Mesenchymal stem cell (in vitro differentiated cells and primary cell): ENCODE measurements around the gene SFTPA1.
"Not testable (repeated sequence)": the region's sequence is repeated elsewhere in the genome, so short reads cannot be mapped to it uniquely, and the experiment has no call there.

Experiments used
- DNase-seq: peaks from one replicate; pipeline ENCODE4 v3.0.0-alpha.2; 2013
- H2AFZ ChIP-seq: one replicate; pipeline ENCODE4 v1.6.1; 2013; ENCODE audit warnings: low read depth, mild to moderate bottlenecking, control low read depth, inconsistent platforms, low read length, moderate library complexity
- H2AK5ac ChIP-seq: 2 replicates; pipeline ENCODE4 v1.6.1; 2013; ENCODE audit warnings: low read length, moderate library complexity, mild to moderate bottlenecking, inconsistent platforms; ENCODE audit not compliant: severe bottlenecking
- H2BK120ac ChIP-seq: one replicate; pipeline ENCODE4 v1.6.1; 2013; ENCODE audit warnings: low read depth, mild to moderate bottlenecking, inconsistent platforms, low read length, moderate library complexity
- H2BK12ac ChIP-seq, 2 experiments: one replicate each; pipeline ENCODE4 v1.6.1; 2013; ENCODE audit warnings: inconsistent platforms in 2 of 2, low read length in 2 of 2, mild to moderate bottlenecking in 2 of 2, moderate library complexity in 2 of 2, control low read depth in 1 of 2
- H2BK15ac ChIP-seq: one replicate; pipeline ENCODE4 v1.6.1; 2013; ENCODE audit warnings: mild to moderate bottlenecking, low read depth, inconsistent platforms; ENCODE audit not compliant: poor library complexity, severe bottlenecking
- H2BK5ac ChIP-seq: 2 replicates; pipeline ENCODE4 v1.6.1; 2013; ENCODE audit warnings: low read depth, mild to moderate bottlenecking, low read length, control low read depth, inconsistent platforms; ENCODE audit not compliant: poor library complexity, severe bottlenecking
- H3K14ac ChIP-seq, 2 experiments: one replicate each; pipeline ENCODE4 v1.6.1; 2013; ENCODE audit warnings: inconsistent platforms in 2 of 2, low read length in 2 of 2, control low read depth in 1 of 2, mild to moderate bottlenecking in 1 of 2, moderate library complexity in 1 of 2
- H3K18ac ChIP-seq, 2 experiments: one replicate each; pipeline ENCODE4 v1.6.1; 2013; ENCODE audit warnings: inconsistent platforms in 2 of 2, low read length in 2 of 2, control low read depth in 1 of 2, low read depth in 1 of 2, mild to moderate bottlenecking in 1 of 2
- H3K23ac ChIP-seq, 2 experiments: one replicate each; pipeline ENCODE4 v1.6.1; 2013; ENCODE audit warnings: inconsistent platforms in 2 of 2, low read length in 2 of 2, mild to moderate bottlenecking in 2 of 2, moderate library complexity in 2 of 2, control low read depth in 1 of 2
- H3K27ac ChIP-seq: 2 replicates; pipeline ENCODE4 v1.5.1; 2013; ENCODE audit warnings: mild to moderate bottlenecking, moderate library complexity, low read length, control low read depth, inconsistent platforms; ENCODE audit not compliant: poor library complexity, severe bottlenecking
- H3K27me3 ChIP-seq, 2 experiments: 2 replicates each; pipeline versions ENCODE4 v1.6.1 to v1.7.0; 2013; ENCODE audit warnings: low read length in 2 of 2, mild to moderate bottlenecking in 2 of 2, moderate library complexity in 2 of 2, control low read depth in 1 of 2, inconsistent platforms in 1 of 2; ENCODE audit not compliant: control insufficient read depth in 1 of 2, insufficient read depth in 1 of 2
- H3K36me3 ChIP-seq, 2 experiments: 2 replicates each; pipeline versions ENCODE4 v1.6.1 to v1.7.0; 2013; ENCODE audit warnings: low read length in 2 of 2, control low read depth in 1 of 2, inconsistent platforms in 1 of 2, low read depth in 1 of 2, mild to moderate bottlenecking in 1 of 2; ENCODE audit not compliant: insufficient read depth in 2 of 2, control insufficient read depth in 1 of 2
- H3K4ac ChIP-seq, 2 experiments: one replicate each; pipeline ENCODE4 v1.6.1; 2013; ENCODE audit warnings: inconsistent platforms in 2 of 2, low read length in 2 of 2, mild to moderate bottlenecking in 2 of 2, moderate library complexity in 2 of 2, control low read depth in 1 of 2, low read depth in 1 of 2
- H3K4me1 ChIP-seq: 2 replicates; pipeline ENCODE4 v1.6.1; 2013; ENCODE audit warnings: low read depth, low read length, control low read depth; ENCODE audit not compliant: control insufficient read depth, insufficient read depth
- H3K4me2 ChIP-seq: 2 replicates; pipeline ENCODE4 v1.6.1; 2013; ENCODE audit warnings: low read length, mild to moderate bottlenecking, inconsistent platforms; ENCODE audit not compliant: poor library complexity, severe bottlenecking
- H3K4me3 ChIP-seq, 2 experiments: 2 replicates each; pipeline versions ENCODE4 v1.5.1 to v1.7.0; 2013; ENCODE audit warnings: low read length in 2 of 2, mild to moderate bottlenecking in 2 of 2, control low read depth in 1 of 2, low read depth in 1 of 2; ENCODE audit not compliant: insufficient read depth in 1 of 2
- H3K79me1 ChIP-seq: replicated peaks from 2 replicates; pipeline ENCODE4 v1.6.1; 2013; ENCODE audit warnings: mild to moderate bottlenecking, control low read depth, low read length, inconsistent platforms; ENCODE audit not compliant: poor library complexity, severe bottlenecking
- H3K9ac ChIP-seq: 2 replicates; pipeline ENCODE4 v1.7.0; 2013; ENCODE audit warnings: mild to moderate bottlenecking, low read length, moderate library complexity
- H3K9me3 ChIP-seq: 2 replicates; pipeline ENCODE4 v1.7.0; 2013; ENCODE audit warnings: mild to moderate bottlenecking, low read length; ENCODE audit not compliant: control insufficient read depth
- H4K8ac ChIP-seq: one replicate; pipeline ENCODE4 v1.6.1; 2013; ENCODE audit warnings: inconsistent platforms, mild to moderate bottlenecking, low read length, moderate library complexity
- H4K91ac ChIP-seq: one replicate; pipeline ENCODE4 v1.6.1; 2013; ENCODE audit warnings: mild to moderate bottlenecking, low read length, inconsistent platforms
- WGBS: methylation state at CpG from one replicate; pipeline ENCODE4 v1.1.7; 2013; ENCODE audit warnings: mixed read lengths; 5-methylcytosine and 5-hydroxymethylcytosine counted together

The SFTPA1 gene

DNA sequence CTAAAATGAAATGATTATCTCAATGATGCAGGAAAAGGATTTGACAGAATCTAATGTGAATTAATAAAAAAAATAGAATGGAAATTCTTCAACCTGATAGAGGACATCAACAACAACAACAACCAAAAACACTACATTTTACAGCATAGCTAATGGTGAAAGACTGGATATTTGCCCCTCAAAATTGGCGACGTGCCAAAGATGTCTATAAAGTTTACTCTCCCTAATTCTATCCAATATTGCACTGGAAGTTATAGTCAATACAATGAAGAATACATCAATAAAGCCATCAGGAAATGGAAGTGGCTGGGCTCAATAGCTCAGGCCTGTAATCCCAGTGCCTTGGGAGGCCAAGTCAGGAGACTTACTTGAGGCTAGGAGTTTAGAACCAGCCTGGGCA lies 42.0 kb downstream of the SFTPA1 start:
- no CpG with 5 or more reads among the region's 2 CpGs for WGBS
- H3K18ac ChIP-seq, DNase-seq, H2BK12ac ChIP-seq, H4K8ac ChIP-seq, H2AK5ac ChIP-seq, H3K9ac ChIP-seq, H4K91ac ChIP-seq, H3K4ac ChIP-seq, H3K23ac ChIP-seq, H3K4me2 ChIP-seq, H3K36me3 ChIP-seq, H3K14ac ChIP-seq, H2BK120ac ChIP-seq, H2BK5ac ChIP-seq, H3K4me1 ChIP-seq, H3K27ac ChIP-seq, H3K27me3 ChIP-seq, H3K9me3 ChIP-seq, H3K79me1 ChIP-seq, H3K4me3 ChIP-seq, H2BK15ac ChIP-seq, H2AFZ ChIP-seq: not testable (repeated sequence)

DNA sequence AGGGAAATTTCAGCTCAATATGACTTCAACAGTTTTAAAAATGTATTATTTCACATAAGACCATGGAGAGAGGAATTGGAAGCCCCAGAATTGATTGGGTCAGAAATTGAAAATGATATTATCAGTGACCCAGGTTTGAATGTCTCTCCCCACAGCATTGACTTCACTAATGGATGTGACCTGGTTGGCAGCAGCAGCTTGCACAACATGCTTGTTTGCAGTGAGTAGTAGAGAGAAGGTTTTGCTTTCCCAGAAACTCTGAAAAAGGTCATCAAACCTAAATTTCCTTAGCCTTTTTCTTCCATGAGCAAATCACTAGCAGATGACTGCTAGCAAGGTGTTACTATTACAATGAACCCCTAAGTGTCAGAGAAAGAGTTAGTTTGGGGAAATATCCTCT lies 52.5 kb downstream of the SFTPA1 start:
- H3K9ac ChIP-seq, H3K4me1 ChIP-seq, H2AFZ ChIP-seq, H2BK5ac ChIP-seq, H4K91ac ChIP-seq, H4K8ac ChIP-seq, H2AK5ac ChIP-seq, H3K18ac ChIP-seq, H2BK15ac ChIP-seq, H3K36me3 ChIP-seq, H3K4ac ChIP-seq, H3K4me3 ChIP-seq, H3K4me2 ChIP-seq, H3K27me3 ChIP-seq, H3K27ac ChIP-seq, H2BK120ac ChIP-seq, H3K14ac ChIP-seq, H2BK12ac ChIP-seq, H3K79me1 ChIP-seq, DNase-seq, H3K9me3 ChIP-seq, H3K23ac ChIP-seq: not testable (repeated sequence)

DNA sequence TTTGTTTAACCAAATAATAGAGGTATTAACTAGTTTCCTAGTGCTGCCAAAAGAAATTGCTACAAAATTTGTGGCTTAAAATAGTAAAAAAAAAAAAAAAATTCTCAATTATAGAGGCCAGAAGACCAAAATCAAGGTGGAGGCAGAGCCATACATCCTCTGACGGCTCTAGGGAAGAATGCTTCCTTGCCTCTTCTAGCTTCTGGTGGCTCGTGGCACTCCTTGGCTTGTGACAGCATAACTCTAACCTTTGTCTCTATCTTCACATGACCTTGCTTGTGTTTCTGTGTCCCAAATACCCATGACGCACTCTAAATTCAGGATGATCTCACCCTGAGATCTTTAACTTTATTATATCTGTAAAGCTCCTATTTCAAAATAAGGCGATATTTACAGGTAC lies 53.9 kb downstream of the SFTPA1 start:
- not testable (repeated sequence) for H4K8ac ChIP-seq, H3K18ac ChIP-seq, H3K36me3 ChIP-seq, H3K4me1 ChIP-seq, H3K4me2 ChIP-seq, H3K27ac ChIP-seq, H2BK12ac ChIP-seq, H2BK120ac ChIP-seq, H3K79me1 ChIP-seq, H3K27me3 ChIP-seq, H3K9ac ChIP-seq, H2BK5ac ChIP-seq, H4K91ac ChIP-seq, H3K9me3 ChIP-seq, H3K4ac ChIP-seq, H3K23ac ChIP-seq, H2AK5ac ChIP-seq, H2AFZ ChIP-seq, DNase-seq, H3K4me3 ChIP-seq, H3K14ac ChIP-seq, H2BK15ac ChIP-seq
- WGBS, result 83% methylated on average over 4 of the region's 4 CpGs
